T-helper 2 cell (primary cell): ENCODE results near the gene FIGN.

ENCODE experiments used
- DNase-seq, 5 experiments: peaks; one replicate each; pipeline versions ENCODE4 v3.0.0 to v3.0.0-alpha.2; 2012 to 2022

The FIGN gene

DNA sequence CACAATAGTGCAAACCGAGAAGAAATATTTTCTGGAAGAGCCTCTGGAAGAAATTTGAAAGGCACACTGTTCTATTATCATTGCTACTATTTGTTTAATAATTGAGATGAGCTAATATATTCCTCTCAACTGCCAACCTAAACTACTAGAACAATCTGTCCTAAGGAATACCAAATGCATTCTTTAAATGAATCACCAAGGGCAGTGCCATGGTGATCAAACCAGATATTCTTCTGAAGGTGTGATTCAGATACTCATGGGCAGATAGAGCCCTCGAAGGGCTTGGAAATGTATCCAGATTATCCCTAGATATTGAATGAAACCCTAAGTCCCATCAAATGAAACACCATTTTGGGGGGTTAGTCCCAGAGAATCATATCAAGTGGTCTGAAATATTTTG, 76.6 kb downstream of the FIGN start:
- DNase-seq: no peak

- no peak for DNase-seq
Observed at GRCh38 chr2:163658556-163658955, 77.3 kb downstream of the FIGN start.

GRCh38 chr2:163657281-163657656, 78.5 kb downstream of the FIGN start:
- DNase-seq: no peak

DNA sequence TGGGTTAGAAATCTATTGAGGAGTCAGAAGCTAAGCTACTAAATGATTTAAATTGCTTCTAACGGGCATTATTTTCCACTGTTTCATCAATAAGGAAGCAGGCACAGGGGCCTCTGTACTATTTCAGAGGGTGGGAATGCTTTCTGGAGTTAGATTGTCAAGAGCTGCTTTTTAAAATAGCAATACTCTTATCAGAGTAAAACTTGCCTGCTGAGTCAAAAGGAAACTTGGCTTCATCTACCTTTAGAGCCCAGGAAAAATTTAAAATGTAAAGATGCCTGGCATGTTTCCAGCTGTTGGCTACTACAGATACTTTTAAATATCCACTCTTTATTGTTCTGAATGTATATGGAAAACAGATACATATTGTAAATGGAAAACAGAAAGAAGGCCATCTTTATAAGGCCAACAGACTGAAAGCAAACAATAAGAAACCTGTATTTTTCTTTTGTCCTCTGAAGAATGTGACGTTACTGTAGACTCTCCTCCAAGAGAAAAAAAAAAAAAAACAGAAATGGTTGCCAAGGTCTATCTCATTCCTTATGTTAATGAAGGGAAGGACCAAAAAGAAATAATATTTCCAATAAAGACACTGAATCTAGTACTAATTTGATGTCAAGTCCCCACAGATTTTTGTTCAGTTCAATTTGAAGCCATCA, 79.1 kb downstream of the FIGN start:
- no peak for DNase-seq

GRCh38 chr2:163655667-163656066, 80.1 kb downstream of the FIGN start:
- DNase-seq: no peak

- DNase-seq: no peak
Observed at GRCh38 chr2:163652751-163653150, 83.1 kb downstream of the FIGN start.

DNA sequence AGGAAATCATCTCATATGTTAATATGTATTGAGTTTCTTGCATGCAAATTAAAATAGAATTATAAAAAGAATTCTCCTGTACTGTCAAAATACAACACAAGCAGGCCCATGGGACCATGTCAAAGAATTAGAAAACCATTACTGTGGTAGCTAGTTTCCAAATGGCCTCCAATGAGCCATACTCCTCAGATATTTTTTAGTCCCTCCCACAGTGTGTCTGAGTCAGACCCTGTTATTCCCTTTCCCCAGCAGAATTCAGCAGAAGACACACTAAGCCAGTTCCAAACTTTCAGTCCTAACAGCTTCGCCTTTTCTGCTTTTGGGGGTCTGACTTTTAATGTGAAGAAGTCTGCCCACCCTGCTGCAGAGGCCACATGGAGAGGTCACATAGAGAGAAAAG, 86.7 kb downstream of the FIGN start:
- DNase-seq: no peak

DNA sequence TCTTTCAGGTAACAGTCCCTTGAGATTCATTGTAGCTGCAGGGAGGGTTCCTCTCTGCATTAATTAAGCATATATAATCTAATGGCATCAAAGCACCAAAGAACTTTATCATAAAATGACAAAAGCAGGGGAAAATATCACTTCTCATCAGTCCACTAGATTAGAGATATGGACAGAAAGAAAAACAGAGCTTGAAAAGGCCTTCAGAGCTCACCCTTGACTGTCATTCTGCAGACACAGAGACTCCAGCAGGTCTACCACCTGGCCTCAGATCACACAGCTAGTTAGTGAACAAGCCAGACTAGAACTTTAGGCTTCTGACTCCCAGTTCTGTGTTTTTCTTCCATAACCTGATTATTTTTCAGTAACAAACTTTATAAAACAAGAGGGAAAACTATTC, 88.5 kb downstream of the FIGN start:
- no peak for DNase-seq

DNA sequence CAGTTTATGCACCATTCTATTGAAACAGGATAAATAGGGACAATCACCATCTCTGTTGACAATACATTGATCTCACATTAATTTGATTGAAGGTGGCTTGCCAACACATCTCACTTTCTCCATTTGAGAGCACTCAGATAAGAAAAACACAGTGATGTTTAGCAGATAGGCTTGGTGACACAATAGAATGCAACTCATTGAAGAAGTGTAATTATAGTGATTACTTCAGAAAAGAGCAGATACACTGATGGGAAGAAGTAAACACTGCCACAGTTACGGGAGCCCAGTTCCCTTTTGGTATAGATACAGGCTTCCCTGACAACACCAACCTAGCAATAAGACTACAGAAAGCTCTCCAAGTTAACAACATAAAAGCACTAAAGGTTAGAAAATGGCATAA, 89.1 kb downstream of the FIGN start:
- no peak for DNase-seq

DNA sequence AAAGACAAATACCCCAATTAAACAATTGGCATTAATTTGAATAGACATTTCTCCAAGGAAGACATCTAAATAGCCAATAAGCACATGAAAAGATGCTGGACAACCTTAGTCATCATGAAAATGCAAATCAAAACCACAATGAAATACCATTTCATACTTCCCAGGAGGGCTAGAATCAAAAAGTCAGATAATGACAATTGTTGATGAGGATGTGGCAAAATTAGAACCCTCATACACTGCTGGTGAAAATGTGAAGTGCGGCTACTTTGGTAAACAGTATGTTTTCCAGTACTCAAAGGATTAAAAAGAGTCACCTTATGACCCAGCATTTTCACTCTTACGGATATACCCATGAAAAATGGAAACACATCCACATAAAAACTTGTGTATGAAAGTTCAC, 91.6 kb downstream of the FIGN start:
- DNase-seq: no peak

GRCh38 chr2:163641986-163642385, 93.8 kb downstream of the FIGN start:
- DNase-seq: no peak

- no peak for DNase-seq
Observed at GRCh38 chr2:163640542-163641193, 95.1 kb downstream of the FIGN start.

- DNase-seq: no peak
Observed at GRCh38 chr2:163637871-163638270, 97.9 kb downstream of the FIGN start.

- no peak for DNase-seq
Observed at GRCh38 chr2:163633291-163633690, 102.5 kb downstream of the FIGN start.

DNA sequence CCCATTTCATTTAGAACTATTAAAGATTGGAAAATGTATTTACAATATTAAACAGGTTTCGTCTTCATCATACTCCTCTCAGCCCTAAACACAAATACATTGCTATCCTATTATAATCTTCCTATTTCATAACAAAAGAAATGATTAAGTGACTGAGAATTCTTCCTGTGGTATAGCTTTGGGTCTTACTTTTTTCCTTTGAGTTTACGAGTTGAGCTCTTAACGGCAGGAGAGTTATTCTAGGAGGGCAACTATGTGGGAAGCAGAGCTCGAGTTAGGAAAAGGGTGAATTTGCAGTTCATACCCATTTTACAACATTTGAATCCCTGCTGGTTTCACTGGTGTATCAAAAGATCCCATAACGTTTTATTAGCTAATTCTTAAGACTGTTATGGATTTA, 105.0 kb downstream of the FIGN start:
- no peak for DNase-seq

- DNase-seq: no peak
Observed at GRCh38 chr2:163626639-163627109, 109.1 kb downstream of the FIGN start.

GRCh38 chr2:163626208-163626607, 109.6 kb downstream of the FIGN start:
- no peak for DNase-seq

DNA sequence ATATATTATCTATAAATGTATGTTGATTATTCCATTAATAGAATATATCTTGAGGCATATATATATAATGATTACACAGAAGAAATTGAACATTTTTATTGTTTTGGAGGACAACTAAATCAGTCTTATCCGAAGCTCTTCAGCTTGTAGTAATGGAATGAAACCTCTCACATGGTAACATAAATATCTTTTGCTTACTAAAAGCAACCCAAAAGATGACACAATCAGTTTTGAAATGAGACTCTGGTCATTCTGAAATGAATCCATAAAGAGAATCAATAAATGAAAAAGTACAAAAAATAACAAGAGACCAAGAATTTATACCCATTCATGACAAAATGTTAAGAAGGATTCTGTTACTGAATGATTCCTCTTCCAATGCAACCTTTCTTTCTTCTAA, 110.2 kb downstream of the FIGN start:
- DNase-seq: no peak

- no peak for DNase-seq
Observed at GRCh38 chr2:163621445-163622004, 114.3 kb downstream of the FIGN start.

- DNase-seq: no peak
Observed at GRCh38 chr2:163617517-163617916, 118.3 kb downstream of the FIGN start.

DNA sequence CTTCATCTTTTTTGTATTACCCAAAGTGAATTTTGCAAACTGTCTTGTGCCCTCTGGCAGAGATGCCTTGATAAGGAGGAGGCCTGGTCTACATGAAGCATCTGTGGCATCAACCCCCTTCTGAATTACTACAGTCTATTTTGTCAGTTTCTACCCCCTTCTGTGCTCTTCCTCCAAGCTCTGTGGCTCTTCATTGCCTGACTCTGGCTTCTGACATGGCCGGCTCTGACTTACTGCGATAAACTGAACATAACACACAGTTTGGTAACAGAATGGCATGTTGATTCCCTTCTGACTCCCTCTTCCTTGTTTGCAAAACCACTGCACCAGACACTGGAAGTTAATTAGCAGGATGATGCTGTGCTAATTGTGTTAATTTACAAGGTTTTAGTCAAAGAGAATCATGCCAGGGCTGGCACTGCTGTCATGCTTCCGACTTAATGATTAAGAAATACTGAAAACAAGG, 122.5 kb downstream of the FIGN start:
- no peak for DNase-seq

GRCh38 chr2:163612332-163612731, 123.5 kb downstream of the FIGN start:
- no peak for DNase-seq

DNA sequence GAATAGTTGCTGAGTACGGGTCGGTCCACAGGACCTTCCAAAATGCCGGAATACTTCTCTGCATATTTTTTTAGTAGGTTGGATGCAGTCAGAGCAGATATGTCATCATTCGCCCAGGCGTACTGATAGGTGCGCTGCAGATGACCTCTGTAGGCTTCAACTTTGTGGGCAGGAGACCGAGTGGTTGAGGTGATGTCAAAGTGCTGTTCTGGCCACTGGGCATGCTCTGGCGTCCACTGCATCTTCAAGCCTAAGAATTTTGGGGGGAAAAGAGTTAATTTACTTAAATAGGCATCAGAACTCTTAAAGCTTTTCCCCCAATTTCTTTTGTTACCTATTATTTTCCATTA, 124.3 kb downstream of the FIGN start:
- no peak for DNase-seq

- no peak for DNase-seq
Observed at GRCh38 chr2:163610817-163611556, 124.8 kb downstream of the FIGN start.
